ENCODE data around the gene LRP1. TPM values are rescaled to one million over a fixed set of nuclear protein-coding genes. Genes with fewer than 3 reads are reported as not detected.

LRP1 gene
- total RNA-seq, 6 experiments from 2014 or later, result 187 to 332 (median 201) TPM

- no peak for TF ChIP-seq CTCF (IDR thresholded peaks at IDR 0.05)
- H3K4me1 Mint-ChIP-seq (ENCODE audit: low read depth), result peaks cover 37% of the 10 kb centered on the region
- no peak for DNase-seq
- H3K27me3 Mint-ChIP-seq (ENCODE audit: insufficient read depth), result peaks cover 9% of the 10 kb centered on the region
- peaks cover 23% of the 10 kb centered on the region for H3K36me3 Mint-ChIP-seq (ENCODE audit: low read depth)
- H3K9me3 Mint-ChIP-seq, result peaks cover 5% of the 10 kb centered on the region
- peak overlapping the region; percentile 15; the same call in 1 of the 2 replicates for H3K27ac Mint-ChIP-seq
- no peak overlapping the region for H3K4me3 Mint-ChIP-seq
Observed at GRCh38 chr12:57107456-57108155, 20.7 kb upstream of the LRP1 start.

- Mint-ChIP-seq H3K36me3 (ENCODE audit: low read depth) (peaks cover 18% of the 10 kb centered on the region), H3K4me3 (peak overlapping the region; percentile 92), H3K27me3 (ENCODE audit: insufficient read depth) (peaks cover 9% of the 10 kb centered on the region), H3K27ac (peak overlapping the region; percentile 89), H3K9me3 (peaks cover 5% of the 10 kb centered on the region), H3K4me1 (ENCODE audit: low read depth) (peaks cover 42% of the 10 kb centered on the region)
- DNase-seq, result no peak
- TF ChIP-seq CTCF (IDR thresholded peaks at IDR 0.05), result no peak
Observed at GRCh38 chr12:57109207-57110103, 18.8 kb upstream of the LRP1 start.

- Mint-ChIP-seq H3K4me1 (ENCODE audit: low read depth) (peaks cover 42% of the 10 kb centered on the region), H3K4me3 (peak overlapping the region; percentile 92), H3K27me3 (ENCODE audit: insufficient read depth) (peaks cover 9% of the 10 kb centered on the region), H3K27ac (peak overlapping the region; percentile 89), H3K9me3 (peaks cover 5% of the 10 kb centered on the region), H3K36me3 (ENCODE audit: low read depth) (peaks cover 18% of the 10 kb centered on the region)
- peak; percentile 53 for DNase-seq
- TF ChIP-seq CTCF (IDR thresholded peaks at IDR 0.05), result no peak; the same call in 1 of the 2 replicates
Observed at GRCh38 chr12:57110104-57111030, 17.9 kb upstream of the LRP1 start.

GRCh38 chr12:57111031-57111734 is 17.1 kb upstream of the LRP1 start, which contains the start of gene STAT6:
Gene STAT6 (minus strand): TSS chr12:57111362. CDS start chr12:57108278, 3,084 bp downstream.
- peak; percentile 88 for DNase-seq
- Mint-ChIP-seq H3K27ac (peak within 1 kb of the TSS; percentile 89), H3K27me3 (ENCODE audit: insufficient read depth) (peaks cover 9% of the 10 kb centered on the region)

More at GRCh38 chr12:57111031-57111734, 17.1 kb upstream of the LRP1 start, which contains the start of gene STAT6:
- TF ChIP-seq CTCF (IDR thresholded peaks at IDR 0.05), result peak; percentile 47; the same call in 1 of the 2 replicates
- H3K9me3 Mint-ChIP-seq, result peaks cover 5% of the 10 kb centered on the region
- H3K36me3 Mint-ChIP-seq (ENCODE audit: low read depth), result peaks cover 18% of the 10 kb centered on the region
- H3K4me3 Mint-ChIP-seq, result peak within 1 kb of the TSS; percentile 92
- peaks cover 42% of the 10 kb centered on the region for H3K4me1 Mint-ChIP-seq (ENCODE audit: low read depth)

Measured in HFFc6 (cell line).